GM12891 (cell line): ENCODE measurements around the gene FAF1.

Experiments used
- PAX5 ChIP-seq: IDR thresholded peaks from 2 replicates; pipeline ENCODE4 v1.6.1; 2011; ENCODE audit warnings: low read length, moderate library complexity, mild to moderate bottlenecking; ENCODE audit not compliant: insufficient read depth, severe bottlenecking
- POLR2A ChIP-seq: IDR thresholded peaks from 2 replicates; pipeline ENCODE4 v1.6.1; 2011; ENCODE audit warnings: low read depth, low read length, control low read depth
- POLR2AphosphoS5 ChIP-seq: IDR thresholded peaks from 2 replicates; pipeline ENCODE4 v1.6.1; 2011; ENCODE audit warnings: low read depth, low read length, control low read depth
- POU2F2 ChIP-seq: IDR thresholded peaks from 2 replicates; pipeline ENCODE4 v1.6.1; 2011; ENCODE audit warnings: low read depth, mild to moderate bottlenecking, control low read depth, low read length, moderate library complexity
- SPI1 ChIP-seq: IDR thresholded peaks from 2 replicates; pipeline ENCODE4 v1.6.1; 2011; ENCODE audit warnings: low read depth, low read length, control low read depth
- TAF1 ChIP-seq: IDR thresholded peaks from 2 replicates; pipeline ENCODE4 v1.6.1; 2011; ENCODE audit warnings: low read depth, low read length, control low read depth

DNA sequence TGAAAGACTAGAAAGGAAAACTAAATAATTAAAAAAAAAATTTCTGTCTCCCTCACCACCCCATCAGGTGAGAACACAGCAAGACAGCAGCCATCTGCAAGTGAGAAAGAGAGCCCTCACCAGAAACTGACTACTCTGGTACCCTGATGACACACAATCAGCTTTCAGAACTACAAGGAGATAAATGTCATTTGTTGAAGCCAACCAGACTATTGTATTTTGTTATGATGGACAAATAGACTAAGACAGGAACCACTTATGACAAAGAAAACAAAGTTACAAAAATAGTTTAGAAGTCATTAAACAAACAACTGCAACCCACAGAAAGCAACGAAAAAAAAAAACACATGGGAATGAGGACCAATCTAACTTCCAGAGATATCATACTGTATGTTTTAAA is 98.3 kb downstream of the FAF1 start:
- TF ChIP-seq POLR2AphosphoS5 (no peak), POLR2A (no peak), TAF1 (no peak), SPI1 (no peak), PAX5 (no peak), POU2F2 (no peak)
